GM21447 (cell line): Measurements from ENCODE around the gene PLD1.
"Not testable (repeated sequence)": the region's sequence is repeated elsewhere in the genome, so short reads cannot be mapped to it uniquely, and the experiment has no call there.

Experiments used
- ATAC-seq: cut with Tn5 transposase; IDR thresholded peaks from one replicate; pipeline ENCODE4 v1.9.1; 2021; ENCODE audit not compliant: unreplicated experiment

The PLD1 gene

DNA sequence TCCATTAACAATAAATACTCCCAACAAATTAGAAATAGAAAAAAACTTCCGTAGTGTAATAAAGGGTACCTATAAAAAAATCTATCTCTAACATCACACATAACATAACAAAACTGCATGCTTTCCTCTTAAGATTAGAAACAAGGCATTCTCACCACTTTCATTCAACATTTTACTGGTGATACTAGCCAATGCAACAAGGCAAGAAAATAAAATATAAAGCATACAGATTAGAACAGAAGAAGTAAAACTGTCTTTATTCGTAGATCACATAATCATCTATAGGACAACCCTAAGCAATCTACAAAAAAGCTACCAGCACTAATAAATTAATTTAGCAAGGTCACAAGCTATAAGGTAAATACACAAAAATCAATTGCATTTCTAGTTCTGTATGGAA lies 107.1 kb downstream of the PLD1 start:
- no peak for ATAC-seq

GRCh38 chr3:171700653-171701052 lies 109.6 kb downstream of the PLD1 start:
- no peak for ATAC-seq

- no peak for ATAC-seq
Observed at GRCh38 chr3:171700157-171700556, 110.1 kb downstream of the PLD1 start.

DNA sequence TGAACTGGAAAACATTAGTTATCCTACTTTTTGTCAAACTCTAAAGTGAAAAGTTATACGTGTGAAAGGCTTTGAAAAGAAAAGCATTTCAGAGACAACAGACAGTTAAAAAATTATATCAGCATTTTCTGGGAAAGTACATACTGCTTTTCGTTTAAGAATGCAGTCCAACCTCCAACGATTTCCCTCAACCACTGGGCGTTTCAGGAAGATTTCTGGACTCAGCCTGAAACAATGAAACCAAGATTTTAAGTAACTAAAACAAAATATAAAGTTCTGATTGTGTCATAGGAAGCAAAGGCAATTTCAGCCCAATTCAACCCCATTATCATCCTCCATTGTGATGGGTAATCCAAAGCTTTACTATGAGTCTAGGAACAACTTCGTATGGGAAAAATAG lies 110.7 kb downstream of the PLD1 start:
- ATAC-seq: no peak

- no peak for ATAC-seq
Observed at GRCh38 chr3:171696805-171697204, 113.5 kb downstream of the PLD1 start.

DNA sequence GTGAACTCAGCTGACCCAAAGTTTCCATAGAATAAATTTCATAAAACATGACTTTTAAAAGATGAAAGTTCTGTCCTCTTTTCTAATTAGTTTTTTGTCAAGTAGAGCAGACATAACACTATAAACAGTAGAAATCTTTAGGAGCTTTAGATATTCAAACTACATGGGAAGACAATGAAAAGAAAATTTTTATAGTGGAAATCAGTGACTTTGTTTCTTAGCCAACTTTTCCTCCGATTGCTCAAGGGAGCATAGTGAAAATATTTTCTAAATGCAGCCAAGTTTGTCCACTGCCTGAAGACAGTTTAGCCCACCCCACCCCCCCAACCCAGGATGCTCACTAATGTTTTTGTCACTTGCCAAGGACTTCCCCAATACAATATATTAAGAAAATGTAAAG lies 114.9 kb downstream of the PLD1 start:
- ATAC-seq: no peak

- ATAC-seq: no peak
Observed at GRCh38 chr3:171694888-171695287, 115.4 kb downstream of the PLD1 start.

DNA sequence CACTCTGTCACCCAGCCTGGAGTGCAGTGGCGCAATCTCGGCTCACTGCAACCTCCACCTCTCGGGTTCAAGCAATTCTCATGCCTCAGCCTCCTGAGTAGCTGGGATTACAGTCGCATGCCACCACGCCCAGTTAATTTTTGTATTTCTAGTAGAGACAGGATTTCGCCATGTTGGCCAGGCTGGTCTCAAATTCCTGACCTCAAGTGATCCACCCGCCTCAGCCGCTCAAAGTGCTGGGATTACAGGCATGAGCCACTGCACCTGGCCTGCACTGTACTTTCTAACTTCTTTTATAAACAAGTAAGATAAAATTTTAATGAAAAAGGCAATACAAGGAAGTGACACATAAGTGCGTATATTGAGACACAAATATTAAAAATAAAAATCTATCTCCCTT lies 117.7 kb downstream of the PLD1 start:
- ATAC-seq: not testable (repeated sequence)

DNA sequence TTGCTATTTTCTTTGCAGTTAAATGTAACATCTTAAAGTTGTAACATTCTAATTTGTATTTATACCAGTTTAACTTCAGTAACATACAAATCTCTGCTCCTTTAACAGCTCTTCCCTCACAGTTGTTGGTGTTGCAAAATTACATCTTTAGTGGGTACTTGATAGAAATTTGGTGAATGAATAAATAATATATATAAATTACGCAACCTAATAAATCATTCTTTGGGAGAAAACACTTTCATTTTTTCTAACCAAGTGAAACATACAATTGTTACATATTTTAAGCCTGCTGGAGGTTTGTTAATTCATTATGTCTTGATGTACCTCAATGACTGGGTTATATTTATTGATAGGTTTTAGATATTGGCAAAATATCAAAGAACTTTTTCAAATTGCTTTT lies 118.8 kb downstream of the PLD1 start:
- ATAC-seq: no peak

- ATAC-seq: peak; percentile 66
Observed at GRCh38 chr3:171690281-171690680, 120.0 kb downstream of the PLD1 start.

DNA sequence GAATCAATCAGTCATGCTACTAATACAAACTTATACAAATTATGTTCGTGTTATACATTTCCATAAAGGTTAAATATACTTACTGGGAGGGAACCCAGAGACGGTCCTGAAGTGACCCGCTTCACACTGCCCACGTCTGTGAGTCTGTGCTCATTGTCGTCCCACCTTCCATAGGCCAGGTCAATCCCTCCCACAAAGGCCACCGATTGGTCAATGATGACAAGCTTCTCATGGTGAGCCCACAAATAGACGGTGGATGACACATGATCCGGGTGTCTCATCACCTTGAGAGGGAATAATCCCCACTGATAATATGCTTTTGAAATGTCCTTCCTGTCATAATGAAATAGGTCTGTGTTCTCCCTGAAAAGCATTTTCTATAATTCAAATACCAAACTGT lies 121.7 kb downstream of the PLD1 start:
- ATAC-seq: no peak

DNA sequence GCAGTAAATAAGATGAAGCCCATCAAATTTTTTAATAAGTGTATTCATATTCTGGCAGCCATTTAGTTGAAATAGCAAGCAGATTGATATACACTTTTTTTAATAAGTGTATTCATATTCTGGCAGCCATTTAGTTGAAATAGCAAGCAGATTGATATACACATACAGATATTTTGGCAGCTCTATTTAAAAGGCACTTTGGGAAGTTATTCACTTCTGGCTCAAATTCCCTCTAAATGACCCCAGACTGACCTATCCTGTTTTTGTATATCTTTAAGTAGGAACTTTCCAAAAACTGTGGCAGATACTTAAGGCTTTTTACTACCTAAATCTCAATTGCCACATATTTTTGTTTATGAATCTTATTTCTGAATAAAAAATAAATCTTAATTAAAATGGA lies 122.3 kb downstream of the PLD1 start:
- ATAC-seq: no peak

DNA sequence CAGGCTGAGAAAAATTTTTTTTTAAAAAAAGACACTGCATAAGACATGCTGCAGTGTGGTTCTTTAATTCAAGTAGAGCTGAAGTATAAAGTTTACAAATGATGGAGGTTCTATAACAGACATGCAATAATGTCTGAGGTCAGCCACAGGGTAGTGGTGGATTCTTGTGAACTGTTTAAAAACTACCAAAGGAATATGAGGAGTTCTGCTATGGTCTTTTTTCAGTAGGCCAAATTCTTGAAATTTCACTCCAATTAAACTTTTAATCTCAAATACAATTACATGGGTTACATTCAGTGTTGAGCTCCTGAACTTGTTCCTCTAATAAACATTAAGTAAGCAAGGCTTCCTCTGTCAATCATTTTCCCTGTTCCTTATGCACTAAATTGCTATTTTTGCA lies 122.7 kb downstream of the PLD1 start:
- no peak for ATAC-seq

- ATAC-seq: no peak
Observed at GRCh38 chr3:171687064-171687463, 123.2 kb downstream of the PLD1 start.

GRCh38 chr3:171685116-171685895 lies 125.0 kb downstream of the PLD1 start:
- no peak for ATAC-seq

DNA sequence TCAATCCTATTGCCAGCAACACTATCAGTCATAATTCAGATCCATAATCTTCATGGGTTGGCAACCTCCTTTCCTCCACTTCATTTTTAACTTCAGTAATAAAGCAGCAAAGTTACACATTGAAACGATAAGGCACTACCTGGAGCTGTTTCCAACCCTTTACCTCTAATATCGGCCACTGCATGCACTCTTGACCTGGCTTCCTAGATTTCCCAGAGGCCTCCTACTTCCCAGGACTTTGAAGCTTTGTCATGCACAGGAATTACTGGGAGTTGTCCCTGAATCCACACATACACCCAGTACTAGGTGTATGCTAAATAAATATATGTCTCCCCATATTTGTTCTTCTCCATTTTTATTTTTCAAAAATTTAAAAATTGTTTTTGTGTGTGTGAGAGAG lies 126.1 kb downstream of the PLD1 start:
- no peak for ATAC-seq

DNA sequence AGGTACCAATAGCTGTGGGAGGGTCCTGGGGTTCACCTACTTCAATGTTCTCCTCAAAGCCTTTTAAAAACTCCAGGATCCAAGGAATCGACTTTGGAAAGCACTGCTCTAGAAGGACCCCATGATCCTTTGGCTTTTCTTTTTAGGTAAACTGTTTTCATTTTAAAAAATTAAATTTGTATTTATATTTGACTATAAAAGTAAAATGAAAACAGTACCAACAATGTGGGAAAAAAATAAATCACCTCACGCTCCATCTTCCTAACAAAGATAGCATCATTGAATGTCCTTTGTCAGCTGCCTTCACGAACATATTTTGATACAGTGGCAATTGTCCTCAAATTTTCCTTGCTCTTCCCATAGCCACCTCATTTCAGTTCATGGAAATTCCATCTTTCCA lies 127.5 kb downstream of the PLD1 start:
- ATAC-seq: no peak

DNA sequence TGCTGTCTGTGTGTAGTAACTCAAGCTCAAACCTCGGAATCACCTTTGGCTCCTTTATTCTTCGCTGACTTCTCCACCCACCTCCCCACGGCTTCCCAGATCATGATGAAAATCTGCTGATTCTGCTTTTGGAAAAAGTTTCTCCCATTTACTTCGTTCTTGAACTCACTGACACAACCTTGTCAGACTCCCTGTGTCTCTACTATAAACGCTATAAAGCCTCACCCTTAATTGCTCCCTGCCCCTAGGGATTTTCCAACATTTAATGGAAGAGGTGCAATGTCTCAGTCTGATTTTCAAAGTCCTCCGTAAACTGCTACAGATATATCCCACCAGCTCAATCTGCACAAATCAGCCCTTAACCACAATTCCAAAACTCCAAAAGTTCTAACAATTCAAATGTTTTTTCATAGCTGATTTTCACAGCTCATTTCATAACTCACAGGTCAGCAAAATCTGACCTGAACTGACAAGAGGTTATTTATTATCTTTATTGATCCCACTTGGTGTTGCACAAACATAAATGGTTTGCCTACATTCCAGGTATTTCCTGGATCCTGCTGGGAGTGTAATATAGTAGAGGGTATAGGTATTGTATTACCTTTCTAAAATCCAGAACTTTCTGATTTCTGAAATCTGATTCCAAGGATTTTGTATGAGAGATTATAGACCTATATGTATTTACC lies 129.4 kb downstream of the PLD1 start:
- ATAC-seq: no peak

GRCh38 chr3:171678971-171679492 lies 131.3 kb downstream of the PLD1 start:
- no peak for ATAC-seq

DNA sequence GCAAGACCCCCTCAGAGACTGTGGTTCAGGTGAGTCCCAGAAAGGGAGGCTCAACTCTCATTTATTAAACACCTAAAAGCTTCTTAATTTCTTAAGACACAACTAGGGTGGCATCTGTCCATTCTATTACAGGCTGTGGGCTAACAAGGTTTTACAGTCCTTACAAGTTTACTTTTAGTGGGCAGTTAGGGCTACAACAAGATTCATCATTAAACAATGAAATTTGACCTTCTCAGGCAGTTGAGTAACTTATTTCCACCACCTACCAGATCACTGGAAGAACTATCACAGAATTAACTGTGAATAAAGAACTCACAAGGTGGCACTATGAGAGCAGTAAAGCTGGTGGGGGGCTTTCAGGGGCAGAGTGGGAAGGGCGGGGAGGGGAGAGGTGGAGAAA lies 132.6 kb downstream of the PLD1 start:
- no peak for ATAC-seq

- no peak for ATAC-seq
Observed at GRCh38 chr3:171676601-171677175, 133.6 kb downstream of the PLD1 start.

DNA sequence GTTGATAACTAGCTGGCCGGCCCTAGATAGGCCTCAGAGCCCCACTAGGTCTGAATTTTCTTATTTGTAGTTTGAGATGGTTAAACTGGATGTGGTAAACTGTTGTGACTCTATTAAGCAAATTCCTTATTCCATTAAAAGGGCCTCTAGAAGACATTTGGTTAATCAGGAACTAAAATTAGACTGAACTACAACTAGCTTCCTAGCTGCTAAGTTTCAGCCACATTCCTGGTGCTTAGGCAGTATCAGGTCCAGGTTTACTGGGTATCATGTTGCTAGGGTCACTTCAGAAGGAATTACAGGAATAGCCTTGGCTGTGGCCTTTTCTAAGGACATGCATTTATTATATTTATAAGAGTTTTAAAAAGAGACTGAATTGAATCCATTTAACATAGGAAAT lies 136.3 kb downstream of the PLD1 start:
- no peak for ATAC-seq
